Astrocyte (in vitro differentiated cells and primary cell): ENCODE measurements around the gene FBXW8. TPM values are rescaled to one million over a fixed set of nuclear protein-coding genes. Genes with fewer than 3 reads are reported as not detected.
A peak's percentile ranks its signal among the peaks of the same experiment; 100 is the strongest.

Experiments used
- DNase-seq: peaks from one replicate; pipeline ENCODE4 v3.0.0-alpha.2; 2010; ENCODE audit warnings: low read depth
- FAIRE-seq: peaks from 2 replicates; lab custom pipeline; 2011; peaks lifted over from hg19 to GRCh38; lab: Jason Lieb, UNC
- H2AFZ ChIP-seq: 2 replicates; pipeline ENCODE4 v1.6.0; 2012; ENCODE audit warnings: low read depth, low read length, inconsistent platforms
- H3K27ac ChIP-seq: 2 replicates; pipeline ENCODE4 v1.5.1; 2011; ENCODE audit warnings: low read depth, low read length, inconsistent platforms
- H3K27me3 ChIP-seq: 2 replicates; pipeline ENCODE4 v1.6.0; 2011; ENCODE audit warnings: low read length, inconsistent platforms; ENCODE audit not compliant: insufficient read depth
- H3K36me3 ChIP-seq: 2 replicates; pipeline ENCODE4 v1.5.1; 2011; ENCODE audit warnings: low read length, inconsistent platforms; ENCODE audit not compliant: insufficient read depth
- H3K4me1 ChIP-seq: 2 replicates; pipeline ENCODE4 v1.5.1; 2011; ENCODE audit warnings: low read length, inconsistent platforms; ENCODE audit not compliant: insufficient read depth
- H3K4me2 ChIP-seq: 2 replicates; pipeline ENCODE4 v1.6.0; 2012; ENCODE audit warnings: low read length, inconsistent platforms
- H3K4me3 ChIP-seq: 2 replicates; pipeline ENCODE4 v1.5.1; 2011; ENCODE audit warnings: low read depth, mild to moderate bottlenecking, low read length, inconsistent platforms; ENCODE audit not compliant: insufficient read depth
- H3K79me2 ChIP-seq: 2 replicates; pipeline ENCODE4 v1.6.0; 2012; ENCODE audit warnings: mild to moderate bottlenecking, low read length, inconsistent platforms; ENCODE audit not compliant: insufficient read depth
- H3K9ac ChIP-seq: 2 replicates; pipeline ENCODE4 v1.6.0; 2012; ENCODE audit warnings: mild to moderate bottlenecking, low read length, inconsistent platforms
- H3K9me3 ChIP-seq: 2 replicates; pipeline ENCODE4 v1.5.1; 2012; ENCODE audit warnings: low read depth, mild to moderate bottlenecking, low read length, inconsistent platforms; ENCODE audit not compliant: insufficient read depth
- H4K20me1 ChIP-seq: 2 replicates; pipeline ENCODE4 v1.6.0; 2012; ENCODE audit warnings: low read length, inconsistent platforms; ENCODE audit not compliant: insufficient read depth
- H3K27ac Mint-ChIP-seq: one replicate; pipeline ENCODE4 v1.8.0; 2021; ENCODE audit warnings: mild to moderate bottlenecking, mixed read lengths; ENCODE audit not compliant: unreplicated experiment
- H3K27me3 Mint-ChIP-seq: one replicate; pipeline ENCODE4 v1.8.0; 2021; ENCODE audit warnings: low read depth, mixed read lengths; ENCODE audit not compliant: unreplicated experiment
- H3K36me3 Mint-ChIP-seq: one replicate; pipeline ENCODE4 v1.8.0; 2021; ENCODE audit warnings: low read depth, mixed read lengths; ENCODE audit not compliant: unreplicated experiment
- H3K4me1 Mint-ChIP-seq: one replicate; pipeline ENCODE4 v1.8.0; 2021; ENCODE audit warnings: low read depth, mixed read lengths; ENCODE audit not compliant: unreplicated experiment
- H3K4me3 Mint-ChIP-seq: one replicate; pipeline ENCODE4 v1.8.0; 2021; ENCODE audit warnings: mild to moderate bottlenecking, moderate library complexity, mixed read lengths; ENCODE audit not compliant: unreplicated experiment
- H3K9me3 Mint-ChIP-seq: one replicate; pipeline ENCODE4 v1.8.0; 2021; ENCODE audit warnings: mild to moderate bottlenecking, mixed read lengths; ENCODE audit not compliant: unreplicated experiment
- CTCF ChIP-seq: IDR thresholded peaks from 2 replicates; pipeline ENCODE4 v1.5.1; 2011; ENCODE audit warnings: low read depth, mild to moderate bottlenecking, inconsistent platforms, low read length, moderate library complexity; ENCODE audit not compliant: insufficient read depth
- EZH2 ChIP-seq: IDR thresholded peaks from 2 replicates; pipeline ENCODE4 v1.6.1; 2012; ENCODE audit warnings: mild to moderate bottlenecking, low read length, inconsistent platforms; ENCODE audit not compliant: insufficient read depth
- total RNA-seq: library from RNA; stranded (reverse); gene quantifications from 2 replicates; pipeline ENCODE4 v1.2.1, GENCODE V29; 2021

Gene FBXW8
- total RNA-seq, 1 donor from 2014 or later = 26.4 TPM

DNA sequence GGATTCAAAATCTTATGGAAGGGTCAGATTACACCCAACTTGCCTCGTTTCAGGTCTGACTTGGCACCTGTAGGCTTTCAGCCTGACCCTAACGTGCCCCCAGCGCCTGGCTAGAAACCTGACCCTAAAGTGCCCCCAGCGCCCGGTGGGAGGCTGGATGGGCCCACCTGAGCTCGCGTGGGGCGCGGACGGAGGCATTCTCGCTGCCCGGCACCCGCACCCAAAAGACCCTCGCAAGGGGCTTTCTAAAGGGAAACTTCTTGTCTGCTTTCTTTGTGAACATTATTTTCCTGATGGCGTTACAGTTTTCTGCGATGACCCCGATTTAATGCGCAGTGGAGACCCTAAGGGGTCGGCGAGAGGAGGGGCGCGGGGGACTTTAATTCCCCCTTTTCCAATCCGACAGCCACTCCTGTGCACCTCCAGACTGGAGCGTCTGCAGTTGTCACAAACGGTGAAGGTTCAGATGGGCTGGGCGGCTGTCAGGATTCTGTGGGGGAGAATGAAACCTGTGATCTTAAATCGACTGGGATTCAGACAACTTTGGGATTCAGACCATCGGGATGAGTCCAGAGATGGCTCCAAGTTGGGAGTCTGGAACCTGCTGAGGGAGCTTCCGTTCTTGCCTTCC is 28.8 kb upstream of the FBXW8 start:
- H3K36me3 ChIP-seq = no peaks in the 10 kb centered on the region
- no peak overlapping the region for H3K9ac ChIP-seq
- H3K4me3 ChIP-seq = no peak overlapping the region
- Mint-ChIP-seq H3K27me3 (peaks cover 53% of the 10 kb centered on the region), H3K9me3 (peaks cover 3% of the 10 kb centered on the region), H3K36me3 (no peaks in the 10 kb centered on the region), H3K4me1 (peaks cover 13% of the 10 kb centered on the region), H3K27ac (peak overlapping the region; percentile 58), H3K4me3 (peak overlapping the region; percentile 73)
- peaks cover 13% of the 10 kb centered on the region for H3K4me1 ChIP-seq
- H2AFZ ChIP-seq = no peak overlapping the region
- peaks cover 67% of the 10 kb centered on the region for H3K27me3 ChIP-seq
- TF ChIP-seq CTCF (no peak), EZH2 (peak; percentile 43)
- peak overlapping the region; percentile 66 for H3K4me2 ChIP-seq
- H3K9me3 ChIP-seq = no peaks in the 10 kb centered on the region
- no peak for DNase-seq
- H4K20me1 ChIP-seq = peaks cover 3% of the 10 kb centered on the region
- no peaks in the 10 kb centered on the region for H3K79me2 ChIP-seq
- no peak for FAIRE-seq
- H3K27ac ChIP-seq = no peak overlapping the region

- H3K79me2 ChIP-seq = no peaks in the 10 kb centered on the region
- peaks cover 13% of the 10 kb centered on the region for H3K4me1 Mint-ChIP-seq
- TF ChIP-seq EZH2 = no peak
- peak; percentile 33 for TF ChIP-seq CTCF
- DNase-seq = no peak
- H3K27ac Mint-ChIP-seq = no peak overlapping the region
- no peak overlapping the region for H3K9ac ChIP-seq
- H4K20me1 ChIP-seq = peaks cover 3% of the 10 kb centered on the region
- peaks cover 67% of the 10 kb centered on the region for H3K27me3 ChIP-seq
- no peaks in the 10 kb centered on the region for H3K36me3 Mint-ChIP-seq
- no peak overlapping the region for H3K4me2 ChIP-seq
- H3K9me3 Mint-ChIP-seq = peaks cover 3% of the 10 kb centered on the region
- H3K4me3 Mint-ChIP-seq = no peak overlapping the region
- no peak overlapping the region for H3K4me3 ChIP-seq
- H2AFZ ChIP-seq = no peak overlapping the region
- H3K27me3 Mint-ChIP-seq = peaks cover 59% of the 10 kb centered on the region
- no peak overlapping the region for H3K27ac ChIP-seq
- H3K4me1 ChIP-seq = peaks cover 13% of the 10 kb centered on the region
- no peak for FAIRE-seq
- H3K9me3 ChIP-seq = no peaks in the 10 kb centered on the region
- H3K36me3 ChIP-seq = no peaks in the 10 kb centered on the region
Observed at GRCh38 chr12:116882742-116883141, 28.0 kb upstream of the FBXW8 start.

DNA sequence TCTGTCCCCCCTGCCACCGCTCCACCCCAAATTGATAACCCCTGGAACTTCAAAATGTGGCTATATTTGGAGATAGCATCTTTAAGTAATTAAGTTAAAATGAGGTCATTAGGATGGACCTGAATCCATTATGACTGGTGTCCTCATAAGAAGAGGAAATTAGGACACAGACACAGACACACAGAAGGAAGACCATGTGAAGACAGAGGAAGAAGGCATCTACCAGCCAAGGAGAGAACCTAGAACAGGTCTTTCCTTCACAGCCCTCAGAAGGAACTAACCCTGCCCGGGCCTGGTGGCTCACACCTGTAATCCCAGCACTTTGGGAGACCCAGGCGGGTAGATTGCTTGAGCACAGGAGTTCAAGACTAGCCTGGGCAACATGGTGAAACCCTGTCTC is 25.9 kb upstream of the FBXW8 start:
- no peak overlapping the region for H3K9ac ChIP-seq
- Mint-ChIP-seq H3K4me1 (peaks cover 8% of the 10 kb centered on the region), H3K27ac (no peak overlapping the region), H3K4me3 (no peak overlapping the region), H3K27me3 (peaks cover 57% of the 10 kb centered on the region), H3K36me3 (no peaks in the 10 kb centered on the region), H3K9me3 (peaks cover 3% of the 10 kb centered on the region)
- H3K36me3 ChIP-seq = no peaks in the 10 kb centered on the region
- H3K79me2 ChIP-seq = no peaks in the 10 kb centered on the region
- peaks cover 4% of the 10 kb centered on the region for H3K4me1 ChIP-seq
- no peak for FAIRE-seq
- peaks cover 49% of the 10 kb centered on the region for H3K27me3 ChIP-seq
- no peak overlapping the region for H3K27ac ChIP-seq
- H4K20me1 ChIP-seq = no peaks in the 10 kb centered on the region
- H3K4me2 ChIP-seq = no peak overlapping the region
- no peak for DNase-seq
- no peak overlapping the region for H3K4me3 ChIP-seq
- TF ChIP-seq EZH2 (no peak), CTCF (no peak)
- H2AFZ ChIP-seq = no peak overlapping the region
- H3K9me3 ChIP-seq = no peaks in the 10 kb centered on the region
